Omental fat pad (tissue), 4 donors: ENCODE data around the gene LGI4. TPM values are rescaled to one million over a fixed set of nuclear protein-coding genes. Genes with fewer than 3 reads are reported as not detected.

Experiments
- ATAC-seq: fragments of 150-250 bp; one replicate; pipeline ENCODE4 v1.9.1; 2016; ENCODE audit warnings: mild to moderate bottlenecking, moderate library complexity; ENCODE audit not compliant: low FRiP score
- DNase-seq: peaks from one replicate; pipeline ENCODE4 v3.0.0-alpha.2; 2019; ENCODE audit warnings: low spot score
- total RNA-seq, 4 donors: library from RNA; depleted of rRNA; stranded (reverse); fragments of >200 nt; gene quantifications; one replicate each; pipeline ENCODE4 v1.1.0, GENCODE V29; 2016
- TF ChIP-seq, protein P1 (sequence below), 3 donors: fragments of 450-650 bp; IDR thresholded peaks; one replicate each; pipeline ENCODE4 v1.5.1; 2016 to 2017; ENCODE audit warnings: antibody characterized with exemption in 3 of 3, mild to moderate bottlenecking in 3 of 3, moderate library complexity in 2 of 3

The LGI4 gene
- total RNA-seq, 4 donors from 2014 or later = 6.2 to 31.1 (median 8.3) TPM

DNA sequence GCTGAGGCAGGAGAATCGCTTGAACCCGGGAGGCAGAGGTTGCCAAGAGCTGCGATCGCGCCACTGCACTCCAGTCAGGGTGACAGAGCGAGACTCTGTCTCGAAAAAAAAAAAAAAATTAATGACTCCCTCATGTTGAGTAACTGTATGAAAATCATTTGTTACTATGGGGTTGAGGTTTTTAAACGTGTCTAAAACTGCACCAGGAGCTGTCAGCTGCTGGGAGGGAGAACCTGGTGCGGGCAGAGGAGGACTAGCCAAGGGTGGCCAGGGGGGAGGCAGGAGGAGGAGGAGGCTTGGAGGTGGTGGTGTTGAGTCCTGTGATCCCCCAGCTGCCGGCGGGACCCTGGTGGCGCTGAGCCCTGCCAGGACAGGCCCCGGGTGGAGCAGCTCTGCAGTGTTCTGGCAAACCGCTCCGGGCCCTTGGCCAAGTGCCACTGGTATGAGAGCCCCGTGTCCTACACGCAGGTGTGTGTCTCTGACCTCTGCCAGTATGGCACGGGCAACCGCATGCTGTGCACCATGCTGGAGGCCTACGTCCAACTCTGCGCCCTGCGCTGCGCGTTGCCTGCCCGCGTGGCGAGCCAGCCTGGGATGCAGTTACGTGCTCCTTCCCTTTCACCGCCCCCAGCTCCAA, 36.3 kb downstream of the LGI4 start:
- TF ChIP-seq, protein P1, sequence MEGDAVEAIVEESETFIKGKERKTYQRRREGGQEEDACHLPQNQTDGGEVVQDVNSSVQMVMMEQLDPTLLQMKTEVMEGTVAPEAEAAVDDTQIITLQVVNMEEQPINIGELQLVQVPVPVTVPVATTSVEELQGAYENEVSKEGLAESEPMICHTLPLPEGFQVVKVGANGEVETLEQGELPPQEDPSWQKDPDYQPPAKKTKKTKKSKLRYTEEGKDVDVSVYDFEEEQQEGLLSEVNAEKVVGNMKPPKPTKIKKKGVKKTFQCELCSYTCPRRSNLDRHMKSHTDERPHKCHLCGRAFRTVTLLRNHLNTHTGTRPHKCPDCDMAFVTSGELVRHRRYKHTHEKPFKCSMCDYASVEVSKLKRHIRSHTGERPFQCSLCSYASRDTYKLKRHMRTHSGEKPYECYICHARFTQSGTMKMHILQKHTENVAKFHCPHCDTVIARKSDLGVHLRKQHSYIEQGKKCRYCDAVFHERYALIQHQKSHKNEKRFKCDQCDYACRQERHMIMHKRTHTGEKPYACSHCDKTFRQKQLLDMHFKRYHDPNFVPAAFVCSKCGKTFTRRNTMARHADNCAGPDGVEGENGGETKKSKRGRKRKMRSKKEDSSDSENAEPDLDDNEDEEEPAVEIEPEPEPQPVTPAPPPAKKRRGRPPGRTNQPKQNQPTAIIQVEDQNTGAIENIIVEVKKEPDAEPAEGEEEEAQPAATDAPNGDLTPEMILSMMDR (IDR thresholded peaks at IDR 0.05) = no peak
- ATAC-seq (no peak), DNase-seq (no peak)

DNA sequence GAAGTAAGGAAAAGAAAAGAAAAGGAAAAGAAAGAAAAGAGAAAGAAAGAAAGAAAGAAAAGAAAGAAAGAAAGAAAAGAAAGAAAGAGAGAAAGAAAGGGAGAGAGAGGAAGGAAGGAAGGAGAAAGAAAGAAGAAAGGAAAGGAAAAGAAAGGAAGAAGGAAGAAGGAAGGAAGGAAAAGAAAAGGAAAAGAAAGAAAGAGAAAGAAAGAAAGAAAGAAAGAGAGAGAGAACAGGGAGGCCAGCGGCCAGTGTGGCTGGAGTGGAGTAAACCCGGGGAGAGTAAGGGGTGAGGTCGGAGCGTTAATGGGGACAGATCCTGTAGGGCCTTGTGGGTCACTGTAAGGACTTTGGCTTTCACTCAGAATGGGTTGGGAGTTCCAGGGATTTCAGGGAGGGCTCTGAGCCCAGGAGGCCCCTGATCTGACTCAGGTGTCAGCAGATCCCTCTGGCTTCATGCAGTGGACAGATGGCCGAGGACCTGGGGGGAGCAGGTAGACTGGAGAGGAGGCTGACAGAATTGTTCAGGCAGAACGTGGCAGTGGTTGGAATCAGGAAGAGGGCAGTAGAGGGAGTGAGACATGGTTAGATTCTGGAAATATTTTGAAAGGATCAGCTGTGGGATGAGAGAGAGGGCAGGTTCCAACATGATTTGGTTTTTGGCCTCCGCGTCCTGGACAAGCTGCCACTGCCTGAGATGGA, 39.0 kb downstream of the LGI4 start:
- no peak for ATAC-seq
- no peak for DNase-seq
- TF ChIP-seq, protein P1 (IDR thresholded peaks at IDR 0.05) = no peak

DNA sequence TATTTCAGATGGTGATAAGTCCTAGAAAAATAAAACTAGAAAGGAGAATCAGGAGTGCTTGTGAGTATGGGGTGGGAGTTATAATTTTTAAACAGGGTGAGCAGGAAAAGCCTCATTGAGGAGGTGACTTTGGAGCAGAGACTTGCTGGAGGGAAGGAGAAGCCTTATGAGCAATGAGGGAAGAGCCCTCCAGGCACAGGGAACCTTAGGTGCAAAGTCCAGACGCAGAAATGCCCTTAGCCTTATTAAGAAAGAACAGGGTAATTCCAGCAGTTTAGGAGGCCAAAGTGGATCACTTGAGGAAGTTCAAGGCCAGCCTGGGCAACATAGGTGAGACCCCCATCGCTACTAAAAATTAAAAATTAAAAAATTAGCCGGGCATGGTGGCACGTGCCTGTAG, 40.2 kb downstream of the LGI4 start:
- ATAC-seq (no peak), DNase-seq (no peak)
- TF ChIP-seq, protein P1 (IDR thresholded peaks at IDR 0.05) = no peak

DNA sequence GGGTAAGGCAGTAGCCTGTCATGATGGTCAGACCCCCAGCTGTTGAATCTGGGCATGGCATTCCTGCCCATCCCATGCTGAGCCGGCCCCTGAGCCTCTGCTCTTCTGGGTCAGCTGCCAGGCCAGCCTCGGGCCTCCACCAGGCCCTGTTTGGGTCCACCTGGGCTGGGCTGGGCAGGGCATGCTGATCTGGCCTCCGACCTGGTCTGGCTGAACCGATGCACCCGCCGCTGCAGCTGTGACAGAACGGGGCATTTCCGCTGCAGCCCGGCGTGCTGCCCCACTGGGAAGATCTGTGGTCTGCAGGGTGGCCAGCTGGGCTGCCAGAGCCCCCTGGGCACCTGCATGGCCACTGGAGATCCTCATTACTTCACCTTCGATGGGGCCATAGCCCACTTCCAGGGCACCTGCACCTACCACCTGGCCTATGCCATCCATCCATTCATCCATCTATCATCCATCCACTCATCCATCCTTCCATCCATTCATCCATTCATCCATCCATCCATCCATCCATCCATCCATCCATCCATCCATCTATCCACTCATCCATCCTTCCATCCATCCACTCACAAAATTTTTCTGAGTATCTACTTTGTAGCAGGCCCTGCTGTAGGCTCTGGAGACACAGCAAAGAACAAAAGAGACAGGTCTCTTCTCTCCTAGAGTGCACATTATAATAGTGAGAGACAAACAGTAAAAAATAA, 40.8 kb downstream of the LGI4 start:
- TF ChIP-seq, protein P1 (IDR thresholded peaks at IDR 0.05) = no peak
- ATAC-seq = no peak

DNA sequence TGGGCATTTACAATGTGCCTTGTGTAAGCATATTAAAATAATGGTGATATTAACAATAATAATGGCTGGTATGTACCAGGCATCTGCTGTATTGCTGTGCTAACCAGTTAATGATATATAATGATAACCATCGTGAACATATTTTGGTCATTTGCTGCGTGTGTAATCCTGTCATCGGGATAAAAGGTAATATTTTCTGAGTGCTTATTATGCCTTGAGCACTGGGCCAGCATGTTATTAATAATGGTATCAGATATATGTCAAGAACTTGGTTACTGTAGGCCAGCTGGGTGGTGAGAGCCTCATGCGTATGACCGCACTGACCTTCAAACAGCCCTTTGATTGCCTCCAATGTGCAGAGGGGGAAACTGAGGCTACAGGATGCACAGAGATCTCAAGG, 41.4 kb downstream of the LGI4 start:
- TF ChIP-seq, protein P1 (IDR thresholded peaks at IDR 0.05) = no peak
- no peak for DNase-seq
- ATAC-seq = no peak

More for the DNA sequence above, 40.8 kb downstream of the LGI4 start:
- DNase-seq = no peak

DNA sequence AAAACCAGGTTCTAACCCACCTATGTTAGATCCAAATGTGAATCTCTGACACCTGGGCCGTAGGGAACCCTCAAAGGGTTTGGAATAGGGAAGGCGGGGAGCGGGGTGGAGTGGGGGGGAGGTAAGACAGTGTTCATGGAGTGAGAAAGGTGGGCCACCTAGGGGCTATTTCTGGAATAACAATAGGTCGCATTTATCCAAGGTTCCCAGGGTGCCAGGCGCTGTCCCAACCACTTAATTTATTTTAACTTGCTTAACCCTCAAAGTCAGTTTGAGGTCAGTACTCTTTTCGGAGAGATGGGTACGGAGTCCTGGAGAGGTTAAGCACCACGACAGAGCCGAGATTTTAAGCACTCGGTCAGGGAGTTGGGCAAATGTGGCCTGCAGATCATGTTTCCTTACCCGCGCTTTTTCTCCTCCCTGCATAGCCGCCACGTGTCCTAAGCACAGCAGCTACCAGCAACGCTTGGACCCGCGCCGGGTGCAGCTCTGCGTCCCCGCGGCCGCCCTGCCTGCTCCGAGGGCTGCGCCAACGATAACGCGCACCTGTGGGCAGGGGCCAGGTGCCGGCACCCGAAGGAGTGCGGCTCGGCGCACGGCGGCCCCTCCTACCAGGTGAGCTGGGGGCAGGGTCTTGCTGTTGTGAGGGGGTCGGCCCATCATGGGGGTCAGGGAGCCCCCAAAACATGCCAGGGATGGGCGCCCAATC, 44.2 kb downstream of the LGI4 start:
- TF ChIP-seq, protein P1 (IDR thresholded peaks at IDR 0.05) = peak in 1 of 3 donors; percentile 12
- ATAC-seq (peak; percentile 76), DNase-seq (peak; percentile 50)
